GM20000 (cell line): Measurements from ENCODE around the gene COA3.
A peak's percentile ranks its signal among the peaks of the same experiment; 100 is the strongest.

Experiments
- DNase-seq: peaks from one replicate; pipeline ENCODE4 v3.0.0; 2012; ENCODE audit warnings: low spot score
- CTCF ChIP-seq: IDR thresholded peaks from 2 replicates; pipeline ENCODE4 v1.5.1; 2012; ENCODE audit warnings: mild to moderate bottlenecking, control low read depth; ENCODE audit errors: extremely low read depth, missing control alignments

The COA3 gene

GRCh38 chr17:42832213-42832933 is 33.9 kb upstream of the COA3 start:
- no peak for DNase-seq
- TF ChIP-seq CTCF: no peak

GRCh38 chr17:42830971-42831370 is 32.5 kb upstream of the COA3 start:
- no peak for DNase-seq
- TF ChIP-seq CTCF: no peak

- TF ChIP-seq CTCF: no peak
- DNase-seq: no peak
These were observed 29.0 kb upstream of the COA3 start for GRCh38 chr17:42827472-42827871.

- no peak for TF ChIP-seq CTCF
- DNase-seq: no peak
These were observed 22.7 kb upstream of the COA3 start for GRCh38 chr17:42821176-42821575.

- peak; percentile 86 for TF ChIP-seq CTCF
- DNase-seq: peak; percentile 58
These were observed 21.5 kb upstream of the COA3 start for GRCh38 chr17:42819939-42820535.

- TF ChIP-seq CTCF: no peak
- no peak for DNase-seq
These were observed 19.9 kb upstream of the COA3 start for GRCh38 chr17:42818379-42818778.

GRCh38 chr17:42817866-42818265 is 19.4 kb upstream of the COA3 start:
- no peak for TF ChIP-seq CTCF
- DNase-seq: no peak
